ENCODE measurements around the gene PEPD.

Gene PEPD

GRCh38 chr19:33346665-33347064 lies 174.9 kb downstream of the PEPD start:
- in situ Hi-C loops (cut with MboI; ENCODE audit: low sequenced_read_pairs), result no loop called here

DNA sequence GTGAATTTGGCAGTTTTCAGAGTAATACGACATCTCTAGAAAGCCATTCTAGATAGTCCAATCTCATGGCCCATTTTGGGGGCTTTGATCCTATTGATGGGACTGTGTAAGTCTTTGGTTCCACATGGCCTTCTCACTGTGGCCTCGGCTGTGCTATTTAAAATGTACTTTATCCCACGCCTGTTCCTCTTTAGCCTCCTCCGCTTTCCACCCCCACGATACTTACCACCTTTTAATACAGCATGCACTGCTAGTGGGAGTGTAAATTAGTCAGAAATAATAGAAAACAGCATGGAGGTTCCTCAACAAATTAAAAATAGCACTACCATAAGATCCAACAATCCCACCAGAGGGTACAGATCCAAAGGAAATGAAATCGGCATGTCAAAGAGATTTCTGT lies 176.4 kb downstream of the PEPD start:
- in situ Hi-C loops (cut with MboI; ENCODE audit: low sequenced_read_pairs), result no loop called here

DNA sequence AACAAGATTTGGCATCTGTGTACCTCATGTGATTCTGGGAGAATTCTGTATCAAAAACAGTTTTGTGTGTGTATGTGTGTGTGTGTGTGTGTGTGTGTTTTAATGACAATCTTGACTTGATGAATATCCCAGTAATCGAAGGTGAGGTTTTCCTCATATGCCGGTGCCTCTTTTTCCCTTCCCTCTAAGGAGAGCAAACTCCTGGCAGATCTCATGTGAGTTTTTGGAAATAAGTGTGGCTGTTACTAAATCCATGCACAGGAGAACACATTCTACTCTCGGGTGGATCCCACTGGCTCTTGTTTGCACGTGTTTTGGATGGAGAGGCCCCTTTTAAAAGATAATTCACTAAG lies 177.0 kb downstream of the PEPD start:
- in situ Hi-C loops (cut with MboI; ENCODE audit: low sequenced_read_pairs), result no loop called here

GRCh38 chr19:33343859-33344572 lies 177.6 kb downstream of the PEPD start:
- in situ Hi-C loops (cut with MboI; ENCODE audit: low sequenced_read_pairs), result no loop called here

DNA sequence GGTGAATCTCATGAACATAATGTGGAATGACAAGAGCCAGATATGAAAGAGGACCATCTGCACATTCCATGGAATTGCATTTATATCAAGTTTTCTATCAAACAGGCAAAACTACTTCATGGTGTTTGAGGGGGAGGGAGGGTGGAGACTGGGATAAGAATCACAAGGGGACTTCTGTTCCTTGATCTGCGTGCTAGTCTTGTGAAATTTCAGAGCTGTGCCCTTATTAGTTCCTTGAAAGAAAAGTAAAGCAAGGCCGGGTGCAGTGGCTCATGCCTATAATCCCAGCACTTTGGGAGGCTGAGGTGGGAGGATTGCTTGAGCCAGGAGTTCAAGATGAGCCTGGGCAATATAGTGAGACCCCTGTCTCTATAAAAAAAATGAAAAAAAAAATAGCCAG lies 178.3 kb downstream of the PEPD start:
- in situ Hi-C loops (cut with MboI; ENCODE audit: low sequenced_read_pairs), result no loop called here

DNA sequence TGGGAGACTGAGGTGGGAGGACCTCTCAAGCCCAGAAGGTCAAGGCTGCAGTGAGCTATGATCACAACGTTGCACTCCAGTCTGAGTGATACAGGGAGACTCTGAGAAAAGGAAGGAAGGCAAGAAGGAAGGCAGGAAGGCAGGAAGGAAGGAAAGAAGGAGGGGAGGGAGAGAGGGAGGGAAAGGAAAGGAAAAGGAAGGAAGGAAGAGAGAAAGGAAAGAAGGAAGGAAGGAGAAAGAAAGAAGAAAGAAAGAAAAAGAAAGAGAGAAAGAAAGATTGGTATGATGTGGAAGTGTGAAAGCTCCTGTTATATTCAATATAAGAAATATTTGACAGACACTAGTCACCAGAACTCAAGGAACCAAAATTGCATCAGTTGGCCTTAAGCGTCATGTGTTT lies 180.6 kb downstream of the PEPD start:
- in situ Hi-C loops (cut with MboI; ENCODE audit: low sequenced_read_pairs), result no loop called here

DNA sequence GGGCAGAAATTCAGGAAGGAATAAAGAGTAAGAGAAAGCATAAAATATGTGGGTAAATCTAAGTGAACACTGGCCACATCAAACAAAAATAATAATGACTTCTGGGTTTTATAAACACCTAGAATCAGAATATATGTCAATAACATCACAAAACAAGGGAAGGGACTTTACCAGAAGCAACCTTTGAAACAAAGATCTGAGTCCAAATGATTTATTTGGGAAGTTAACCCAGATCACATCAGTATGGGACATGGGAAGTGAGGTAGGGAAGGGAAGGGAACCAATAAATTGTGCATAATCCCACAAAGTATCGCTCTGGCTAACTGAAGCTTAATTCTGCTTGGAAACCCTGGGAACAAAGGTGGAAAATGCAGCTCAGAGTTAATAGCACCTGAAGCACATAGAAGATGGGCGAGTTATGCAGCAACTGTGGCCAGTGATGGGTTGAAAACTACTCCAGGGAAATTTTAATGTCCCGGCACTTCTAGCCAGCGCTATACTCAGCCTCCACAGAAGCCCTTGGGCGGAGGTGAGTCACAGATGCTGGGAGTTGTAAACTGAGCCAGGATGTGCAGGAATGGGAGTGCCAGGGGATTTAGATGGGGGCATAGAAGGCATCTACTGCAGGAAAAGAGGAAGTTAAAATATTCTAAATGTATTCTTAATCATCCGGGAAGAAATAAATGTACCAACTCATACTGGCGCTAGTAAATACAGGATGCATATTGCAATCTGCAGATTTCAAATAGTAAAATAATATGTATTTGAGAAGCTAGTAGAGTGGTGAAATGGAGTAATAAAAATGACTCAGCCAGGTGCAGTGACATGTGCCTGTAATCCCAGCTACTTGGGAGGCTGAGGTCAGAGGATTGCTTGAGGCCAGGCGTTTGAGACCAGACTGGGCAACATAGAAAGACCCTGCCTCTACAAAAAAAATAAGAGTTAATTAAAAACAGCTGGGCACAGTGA lies 182.3 kb downstream of the PEPD start:
- in situ Hi-C loops (cut with MboI; ENCODE audit: low sequenced_read_pairs), result no loop called here

Data from HL-60/S4 (cell line).